ENCODE results near the gene MB21D2.

Gene MB21D2

GRCh38 chr3:192833177-192833890, 84.3 kb downstream of the MB21D2 start:
- DNase-seq (ENCODE audit: low spot score) = no peak

DNA sequence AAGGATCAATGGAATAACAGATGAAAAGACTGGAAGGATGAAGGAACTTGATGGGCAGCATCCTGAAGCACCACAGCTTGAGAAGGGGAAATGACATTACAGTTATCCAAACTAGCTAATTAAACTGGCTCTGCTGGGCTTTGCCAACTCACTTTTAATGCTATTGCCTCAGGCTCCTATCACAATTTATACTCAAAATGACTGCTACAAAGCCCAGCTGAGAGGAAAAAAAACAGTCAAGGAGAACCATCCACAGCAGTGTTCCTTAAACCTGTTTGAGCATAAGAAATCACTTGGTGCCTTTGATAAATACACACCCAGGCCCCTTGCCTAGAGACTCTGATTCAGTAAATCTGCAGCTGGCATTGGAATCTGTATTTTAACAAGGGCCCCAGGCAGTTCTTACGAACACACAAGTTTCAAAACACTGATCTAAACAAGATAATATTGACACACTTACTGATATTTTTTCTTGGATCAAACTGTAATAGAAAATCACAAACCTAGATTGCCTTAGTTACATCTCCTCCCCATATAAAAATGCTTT, 85.8 kb downstream of the MB21D2 start:
- DNase-seq (ENCODE audit: low spot score) = no peak

DNA sequence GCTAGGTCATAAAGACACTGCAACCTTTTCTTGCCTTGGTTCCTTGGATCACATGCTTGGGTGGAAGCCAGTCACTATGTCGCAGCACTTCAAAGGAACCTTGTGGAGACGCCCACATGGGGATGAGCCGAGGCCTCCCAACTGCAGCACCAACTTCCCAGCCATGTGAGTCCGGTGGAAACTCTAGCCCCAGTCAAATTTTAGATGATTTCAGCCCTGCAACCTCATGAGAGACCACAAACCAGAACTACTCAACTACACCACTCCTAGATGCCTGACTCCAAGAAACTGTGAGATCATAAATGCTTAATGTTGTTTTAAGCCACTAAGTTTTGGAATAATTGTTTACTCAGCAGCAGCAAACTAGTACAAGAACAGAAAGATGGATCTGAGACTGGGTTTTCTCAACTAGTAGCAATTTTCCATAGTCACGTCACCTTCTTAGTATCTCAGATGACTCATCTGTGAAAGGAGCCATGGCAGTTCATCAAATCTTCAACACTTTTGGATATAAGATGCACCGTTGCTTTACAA, 86.5 kb downstream of the MB21D2 start:
- DNase-seq (ENCODE audit: low spot score) = no peak

DNA sequence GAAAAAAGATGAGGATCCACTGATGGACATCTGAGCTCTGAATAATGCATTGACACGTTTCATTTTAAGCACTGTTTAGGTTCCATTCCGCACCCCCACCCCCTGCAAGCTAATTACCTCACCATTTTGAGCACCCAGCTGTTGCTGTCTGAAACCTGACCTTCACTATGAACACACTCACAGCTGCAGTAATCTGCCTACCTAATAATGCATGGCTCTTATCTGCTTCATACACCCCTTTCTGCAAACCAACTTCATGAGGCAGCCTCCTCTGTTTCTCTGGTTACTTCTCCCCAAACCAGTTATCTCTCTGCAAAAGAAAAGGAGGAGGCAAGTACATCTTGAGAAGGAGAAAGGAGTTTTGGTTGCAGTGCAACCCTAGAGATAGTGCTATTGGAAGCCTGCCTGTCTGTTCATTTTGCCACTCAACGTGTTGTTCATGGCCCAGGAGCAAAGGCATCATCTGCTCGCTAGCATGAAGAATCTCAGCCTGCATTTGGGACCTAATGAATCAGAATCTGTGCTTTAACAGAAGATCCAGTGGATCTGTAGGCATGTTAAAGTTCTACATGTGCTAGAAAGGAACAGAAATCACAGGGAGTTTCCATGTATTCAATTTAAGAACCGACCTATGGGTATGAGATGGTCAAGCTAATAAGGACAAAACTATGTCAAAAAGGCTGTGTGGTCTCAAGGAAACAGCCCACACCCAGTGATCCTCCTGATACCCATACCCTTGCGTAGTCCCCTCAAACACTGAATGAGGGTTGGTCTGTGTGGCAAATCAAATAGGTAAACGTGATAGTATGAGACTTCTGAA, 87.2 kb downstream of the MB21D2 start:
- DNase-seq (ENCODE audit: low spot score) = no peak

- no peak for DNase-seq (ENCODE audit: low spot score)
Measured at GRCh38 chr3:192827863-192828594, 89.6 kb downstream of the MB21D2 start.

GRCh38 chr3:192827208-192827607, 90.4 kb downstream of the MB21D2 start:
- DNase-seq (ENCODE audit: low spot score) = no peak

DNA sequence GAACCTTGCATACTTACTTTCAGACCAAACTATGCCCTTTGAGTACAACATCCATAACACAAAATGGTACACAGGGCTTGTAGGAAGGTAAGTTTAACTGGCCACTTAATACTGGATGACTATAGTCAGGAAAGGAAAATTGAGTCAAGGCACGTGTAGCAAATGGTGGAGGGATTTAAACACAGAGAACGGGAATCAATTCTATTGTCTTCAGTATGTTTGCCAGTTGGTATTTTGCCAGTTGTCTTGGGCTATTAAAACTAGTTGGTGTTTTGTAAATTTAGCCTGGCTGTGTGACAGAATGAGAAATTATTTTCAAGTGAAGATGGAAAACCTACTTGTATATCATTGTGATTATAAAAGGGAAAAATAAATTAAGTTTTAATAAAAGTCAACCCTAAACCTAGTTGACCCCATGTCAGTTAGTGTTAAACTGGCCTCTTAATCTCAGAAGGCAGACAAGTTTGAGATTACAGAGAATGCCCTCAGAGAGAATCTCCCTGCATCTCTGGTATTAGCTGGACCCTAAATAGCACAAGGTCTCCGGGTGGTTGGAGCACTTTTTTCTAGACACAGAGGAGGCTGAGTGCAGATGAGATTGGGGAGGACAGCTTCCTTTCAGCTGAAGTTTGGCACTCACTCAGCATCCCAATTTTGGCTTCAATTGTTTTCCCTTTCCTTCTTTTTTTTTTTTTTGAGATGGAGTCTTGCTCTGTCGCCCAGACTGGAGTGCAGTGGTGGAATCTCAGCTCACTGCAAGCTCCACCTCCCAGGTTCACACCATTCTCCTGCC, 91.2 kb downstream of the MB21D2 start:
- DNase-seq (ENCODE audit: low spot score) = no peak

- no peak for DNase-seq (ENCODE audit: low spot score)
Measured at GRCh38 chr3:192825657-192826200, 91.9 kb downstream of the MB21D2 start.

DNA sequence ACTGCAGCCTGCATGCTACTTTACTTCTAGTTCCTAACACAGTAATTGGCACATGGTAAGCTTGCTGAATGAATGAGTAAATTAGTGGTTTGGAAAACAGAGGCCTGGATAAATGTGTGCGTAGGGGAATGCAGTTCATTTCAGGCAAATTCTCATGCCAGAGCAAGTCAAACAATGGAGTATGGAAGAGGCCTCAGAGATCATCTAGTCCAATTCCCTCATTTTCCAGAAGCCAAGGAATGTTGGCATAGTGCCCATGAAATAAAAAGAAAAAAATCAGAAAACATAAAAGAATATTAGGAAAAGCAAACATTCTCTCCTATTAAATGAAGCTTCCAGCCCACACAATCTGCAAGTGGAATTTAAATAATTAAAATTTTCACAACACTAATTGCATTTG, 92.4 kb downstream of the MB21D2 start:
- DNase-seq (ENCODE audit: low spot score) = no peak

GRCh38 chr3:192824313-192824712, 93.3 kb downstream of the MB21D2 start:
- DNase-seq (ENCODE audit: low spot score) = no peak

DNA sequence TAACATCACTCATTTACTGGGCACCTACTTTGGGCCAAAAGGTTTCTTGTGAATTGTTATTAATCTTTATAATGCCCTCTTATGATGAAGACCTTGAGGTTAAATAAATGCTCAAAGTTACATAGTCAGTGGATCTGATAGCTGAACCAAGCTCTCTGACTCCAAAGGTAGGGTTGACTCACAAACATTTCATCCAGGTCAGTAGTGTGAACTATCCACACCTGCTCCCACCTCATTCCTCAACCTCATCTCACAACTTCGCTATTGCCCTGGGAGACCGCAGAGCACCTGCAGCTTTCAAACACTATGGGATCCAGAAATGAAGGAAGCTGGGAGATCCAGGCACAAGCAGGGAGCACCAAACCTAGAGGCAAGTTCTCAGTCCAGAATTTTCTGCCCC, 96.5 kb downstream of the MB21D2 start:
- no peak for DNase-seq (ENCODE audit: low spot score)

- DNase-seq (ENCODE audit: low spot score) = no peak
Measured at GRCh38 chr3:192820161-192820560, 97.5 kb downstream of the MB21D2 start.

DNA sequence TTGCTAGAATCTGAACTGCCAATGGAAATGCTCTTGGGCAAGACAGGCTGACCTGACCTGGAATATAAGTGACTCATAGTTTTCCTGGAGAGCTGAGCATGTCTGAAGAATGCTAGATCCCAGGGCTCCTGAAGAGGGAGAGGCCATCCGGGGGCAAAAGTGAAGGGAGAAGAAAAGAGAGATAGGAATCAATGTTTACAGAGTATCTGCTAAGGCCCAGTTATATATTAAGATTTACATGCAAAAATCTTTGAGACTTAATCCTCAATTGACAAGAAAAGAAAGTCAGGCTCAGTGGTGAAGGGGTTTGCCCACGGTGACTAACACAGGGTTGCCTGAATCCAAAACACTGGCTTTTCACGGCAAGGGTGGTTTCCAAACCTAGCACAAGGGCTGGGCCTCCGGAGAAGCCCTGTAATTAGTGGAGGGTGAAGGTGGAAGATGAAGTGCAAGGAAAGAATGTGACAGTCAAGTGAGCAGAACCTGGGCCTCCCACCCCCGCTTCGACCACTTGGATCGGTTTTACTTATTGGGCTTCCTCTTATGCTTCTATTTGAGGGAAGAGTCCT, 98.6 kb downstream of the MB21D2 start:
- no peak for DNase-seq (ENCODE audit: low spot score)

DNA sequence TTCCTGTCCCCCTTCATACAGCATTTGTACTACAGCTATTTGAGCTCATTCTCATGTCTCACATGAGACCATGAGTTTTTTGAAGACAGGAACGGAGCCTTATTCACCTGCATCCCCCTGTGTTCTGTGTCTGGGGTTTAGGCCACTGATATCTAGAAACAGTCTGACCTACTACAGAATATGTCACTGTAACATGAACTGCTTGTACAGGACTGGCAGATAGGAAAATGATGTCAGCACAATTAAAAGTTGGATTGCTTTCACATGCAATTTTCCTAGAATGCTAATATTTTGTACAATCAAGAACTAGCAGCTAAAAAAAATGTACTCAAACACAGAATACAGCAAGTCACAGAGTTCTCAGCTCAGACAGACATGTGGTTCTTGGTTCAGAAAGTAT, 99.5 kb downstream of the MB21D2 start:
- no peak for DNase-seq (ENCODE audit: low spot score)

DNA sequence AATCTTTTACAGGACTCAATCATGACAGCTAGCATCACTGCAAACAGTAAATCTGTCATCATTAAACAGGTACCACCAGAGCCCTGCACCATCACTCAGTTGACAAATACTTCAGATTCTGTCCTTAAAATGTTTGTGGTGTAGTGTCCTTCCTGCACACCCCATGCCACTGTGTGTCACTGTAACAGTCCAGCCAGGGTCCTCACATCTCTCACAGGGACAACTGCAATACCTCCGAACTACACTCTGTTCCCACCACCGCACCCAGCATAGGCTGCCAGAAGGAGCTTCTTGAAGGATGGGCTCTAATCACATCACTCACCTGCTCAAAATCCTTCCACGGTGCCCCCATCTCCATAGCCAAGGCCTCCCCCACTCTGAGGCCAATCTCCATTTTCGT, 100.2 kb downstream of the MB21D2 start:
- DNase-seq (ENCODE audit: low spot score) = no peak

GRCh38 chr3:192817053-192817452, 100.6 kb downstream of the MB21D2 start:
- no peak for DNase-seq (ENCODE audit: low spot score)

DNA sequence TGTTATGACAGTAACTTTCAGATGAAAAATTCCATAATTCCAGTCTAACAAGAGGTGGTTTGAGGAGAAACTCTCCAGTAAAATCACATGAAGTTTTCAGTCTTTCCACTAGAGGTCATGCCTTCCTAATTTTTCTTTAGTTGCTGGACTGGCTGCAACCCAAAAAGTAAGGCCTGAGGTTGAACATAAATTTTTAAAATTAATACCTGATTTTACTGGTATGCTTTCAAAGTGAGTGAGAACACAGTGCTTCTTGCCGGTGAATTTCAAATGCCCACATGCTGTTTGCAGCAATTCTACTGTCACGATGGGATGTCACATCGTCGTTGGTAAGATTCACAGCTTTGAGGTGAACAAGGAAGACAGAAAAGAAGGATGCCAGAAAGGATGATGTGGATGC, 101.3 kb downstream of the MB21D2 start:
- peak; percentile 31 for DNase-seq (ENCODE audit: low spot score)

DNA sequence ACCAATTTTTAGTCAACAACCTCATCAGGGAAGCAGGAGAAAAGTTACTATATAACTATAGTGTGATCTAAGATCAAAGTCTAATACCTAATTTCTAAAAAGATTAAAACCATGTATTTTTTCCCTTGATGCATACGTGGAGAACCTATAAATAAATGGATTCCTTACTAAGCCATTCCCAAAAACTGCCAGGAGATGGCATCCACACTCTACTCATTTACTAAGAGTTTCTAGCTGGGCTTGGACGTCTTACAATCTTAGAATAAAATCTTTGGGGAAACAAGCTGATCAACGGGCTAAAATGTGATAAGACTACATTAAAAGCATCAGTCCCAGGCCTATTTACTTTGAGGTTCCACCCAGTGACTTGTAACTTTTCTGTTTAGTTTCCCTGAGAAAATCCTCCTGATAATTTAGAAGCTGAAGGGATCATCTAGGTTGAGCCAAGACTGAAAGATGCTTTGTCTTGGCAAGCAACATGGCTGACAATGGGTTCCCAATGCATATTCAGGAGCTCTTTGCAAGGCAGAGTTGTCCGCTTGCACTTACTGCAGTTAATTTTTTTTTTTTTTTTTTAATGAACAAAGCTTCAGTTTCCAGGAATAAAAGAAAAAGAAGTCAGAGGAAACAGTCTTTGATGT, 104.8 kb downstream of the MB21D2 start:
- peak; percentile 32 for DNase-seq (ENCODE audit: low spot score)

DNA sequence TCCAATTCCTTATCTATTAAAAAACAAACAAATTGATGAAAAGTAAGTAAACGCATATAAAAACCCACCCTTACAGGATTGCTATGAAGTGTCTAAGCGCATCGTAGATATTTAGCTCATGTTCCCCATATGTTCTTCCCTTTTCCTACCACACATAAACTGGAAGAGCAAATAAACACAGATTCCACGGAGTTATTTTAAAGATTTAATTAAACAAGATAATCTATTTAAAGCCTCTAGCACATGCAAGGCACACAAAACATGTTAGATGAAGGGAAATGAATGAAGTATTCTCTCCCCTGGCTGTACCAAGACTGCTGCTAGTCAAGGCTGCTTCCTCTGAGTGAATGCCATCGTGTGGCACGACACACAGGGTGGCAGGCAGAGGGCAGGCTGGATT, 111.9 kb downstream of the MB21D2 start:
- no peak for DNase-seq (ENCODE audit: low spot score)

GRCh38 chr3:192804502-192804901, 113.2 kb downstream of the MB21D2 start:
- no peak for DNase-seq (ENCODE audit: low spot score)

Data from iPS-NIHi11 (cell line).